K562 (cell line): ENCODE measurements around the gene NDUFAF2. TPM values are rescaled to one million over a fixed set of nuclear protein-coding genes. Genes with fewer than 3 reads are reported as not detected.

ENCODE experiments used
- ARNT ChIP-seq, 2 experiments: fragments of 450-650 bp; IDR thresholded peaks; 2 replicates each; pipeline ENCODE4 v1.6.1; 2016; ENCODE audit warnings: mild to moderate bottlenecking in 1 of 2
- BDP1 ChIP-seq: IDR thresholded peaks from 3 replicates; pipeline ENCODE4 v1.6.1; 2011; ENCODE audit not compliant: insufficient read length, insufficient read depth
- EGR1 ChIP-seq: fragments of 450-650 bp; conservative IDR thresholded peaks from 2 replicates; pipeline ENCODE4 v1.6.1; 2017; ENCODE audit warnings: mild to moderate bottlenecking
- EWSR1 ChIP-seq: fragments of 450-650 bp; IDR thresholded peaks from 2 replicates; pipeline ENCODE4 v1.6.1; 2018; ENCODE audit warnings: borderline replicate concordance, mild to moderate bottlenecking, low read depth, moderate library complexity; ENCODE audit not compliant: partially characterized antibody
- L3MBTL2 ChIP-seq: fragments of 450-650 bp; IDR thresholded peaks from 2 replicates; pipeline ENCODE4 v1.6.1; 2016; ENCODE audit warnings: mild to moderate bottlenecking, moderate library complexity
- LEF1 ChIP-seq: fragments of 450-650 bp; IDR thresholded peaks from 2 replicates; pipeline ENCODE4 v1.6.1; 2016; ENCODE audit warnings: mild to moderate bottlenecking
- MYNN ChIP-seq, 2 experiments: sonication (generic); formaldehyde crosslinking in 1 of 2; IDR thresholded peaks; 2 replicates each; pipeline versions ENCODE4 v1.5.0 to v1.6.1; 2016 to 2020; ENCODE audit warnings: antibody characterized with exemption in 1 of 2, missing genetic modification reagents in 1 of 2
- NFATC3 ChIP-seq: fragments of 450-650 bp; IDR thresholded peaks from 2 replicates; pipeline ENCODE4 v1.6.1; 2017; ENCODE audit warnings: mild to moderate bottlenecking
- NONO ChIP-seq, 2 experiments: fragments of 200-400 bp in 1 of 2; fragments of 450-650 bp in 1 of 2; formaldehyde crosslinking in 1 of 2; IDR thresholded peaks; 2 replicates each; pipeline ENCODE4 v1.6.1; 2017; ENCODE audit warnings: low read depth in 2 of 2, mild to moderate bottlenecking in 2 of 2, moderate library complexity in 2 of 2, low read length in 1 of 2
- NR3C1 ChIP-seq: sonication (generic); formaldehyde crosslinking; IDR thresholded peaks from 2 replicates; pipeline ENCODE4 v1.8.1; 2022; ENCODE audit warnings: missing genetic modification reagents
- NRF1 ChIP-seq, 2 experiments: fragments of 450-650 bp; IDR thresholded peaks in 1 of 2; conservative IDR thresholded peaks in 1 of 2; 2 replicates each; pipeline ENCODE4 v1.6.1; 2014; ENCODE audit warnings: mild to moderate bottlenecking in 2 of 2
- PML ChIP-seq: IDR thresholded peaks from 2 replicates; pipeline ENCODE4 v1.6.1; 2012; ENCODE audit warnings: low read length, inconsistent platforms
- SAFB2 ChIP-seq: fragments of 200-400 bp; formaldehyde crosslinking; IDR thresholded peaks from 2 replicates; pipeline ENCODE4 v1.6.1; 2018; ENCODE audit warnings: borderline replicate concordance, low read length, low read depth, moderate library complexity; ENCODE audit not compliant: severe bottlenecking
- SETDB1 ChIP-seq: IDR thresholded peaks from one replicate; pipeline ENCODE4 v1.6.1; 2012; ENCODE audit warnings: low read length, control low read depth, inconsistent platforms
- SMARCA4 ChIP-seq: fragments of 450-650 bp; IDR thresholded peaks from 2 replicates; pipeline ENCODE4 v1.6.1; 2016
- SMARCE1 ChIP-seq: fragments of 450-650 bp; IDR thresholded peaks from 2 replicates; pipeline ENCODE4 v1.7.1; 2016; ENCODE audit warnings: mild to moderate bottlenecking
- USF1 ChIP-seq: sonication (generic); formaldehyde crosslinking; IDR thresholded peaks from 2 replicates; pipeline ENCODE4 v1.9.0; 2022; ENCODE audit warnings: mild to moderate bottlenecking, missing genetic modification reagents
- ZBTB26 ChIP-seq: fragments of 450-650 bp; formaldehyde crosslinking; IDR thresholded peaks from 2 replicates; pipeline ENCODE4 v1.4.0; 2022; ENCODE audit warnings: missing genetic modification characterization
- ZBTB33 ChIP-seq: sonication (generic); formaldehyde crosslinking; IDR thresholded peaks from 2 replicates; pipeline ENCODE4 v1.8.1; 2023; ENCODE audit warnings: mild to moderate bottlenecking, missing genetic modification reagents
- ZMIZ1 ChIP-seq, 2 experiments: fragments of 150-350 bp in 1 of 2; IDR thresholded peaks; 2 replicates each; pipeline ENCODE4 v1.6.1; 2012 to 2016; ENCODE audit warnings: low read depth in 2 of 2, low read length in 2 of 2, mild to moderate bottlenecking in 1 of 2, moderate library complexity in 1 of 2
- ZNF583 ChIP-seq: fragments of 250-450 bp; sonication (Bioruptor Pico); IDR thresholded peaks from 2 replicates; pipeline ENCODE4 v1.4.0; 2020
- ZNF707 ChIP-seq: fragments of 250-450 bp; sonication (Bioruptor Pico); conservative IDR thresholded peaks from 2 replicates; pipeline ENCODE4 v1.8.0; 2022; ENCODE audit warnings: inconsistent platforms, mild to moderate bottlenecking, moderate library complexity
- polyA plus RNA-seq, 8 experiments: library from polyadenylated mRNA; depleted of rRNA in 4 of 8; stranded (reverse) in 5 of 8; unstranded in 3 of 8; fragments of >200 nt; fragmentation: Nextera tagmentation in 2 of 8; fragmentation: Illumina TruSeq in 1 of 8; extraction: Ambion mirVana in 2 of 8; extraction: Trizol in 1 of 8; gene quantifications; 2 replicates each; pipeline versions ENCODE4 v1.2.1 to v1.2.3, GENCODE V29; 2011 to 2014; ENCODE audit warnings: inconsistent platforms in 1 of 8, missing spikeins in 1 of 8
- total RNA-seq, 7 experiments: library from RNA; depleted of rRNA in 6 of 7; stranded (reverse); fragments of >200 nt in 6 of 7; fragmentation: Illumina TruSeq in 2 of 7; extraction: Trizol in 2 of 7; gene quantifications; 2 replicates each; pipeline versions ENCODE4 v1.2.1 to v1.2.3, GENCODE V29; 2011 to 2021; ENCODE audit warnings: low replicate concordance in 1 of 7

NDUFAF2 gene
- total and polyA plus RNA-seq, 9 of the 15 experiments (the other 6 are each of a cell fraction or from before 2014, with no cell fraction given), result 56.0 to 155 (median 95.9) TPM

- TF ChIP-seq NRF1 (conservative IDR thresholded peaks at IDR 0.05 in 1 of 2, IDR thresholded peaks at IDR 0.05 in 1 of 2) (peak; percentile 11 to 22; a peak in 2 of 4 replicates), SMARCA4 (no peak), SETDB1 (no peak), L3MBTL2 (peak; percentile 92), LEF1 (no peak), ZMIZ1 (IDR thresholded peaks at IDR 0.05; ENCODE audit: low read depth in 2 of 2, low read length in 2 of 2) (no peak), PML (no peak), NR3C1 (CRISPR knock-in tag) (0 out of 2 replicates have a peak, but pooled peaks have one; percentile 57), EWSR1 (no peak), ZNF707 (CRISPR knock-in tag) (no peak), ARNT (IDR thresholded peaks at IDR 0.05) (no peak), MYNN (IDR thresholded peaks at IDR 0.05) (no peak), MYNN (CRISPR knock-in tag; IDR thresholded peaks at IDR 0.05) (no peak), USF1 (CRISPR knock-in tag) (peak; percentile 54), EGR1 (peak; percentile 82), BDP1 (no peak), NFATC3 (no peak), SMARCE1 (0 out of 2 replicates have a peak, but pooled peaks have one; percentile 11), ZBTB26 (CRISPR knock-in tag) (no peak), SAFB2 (no peak), ZBTB33 (CRISPR knock-in tag) (no peak), NONO (IDR thresholded peaks at IDR 0.05; ENCODE audit: low read depth in 2 of 2, low read length in 1 of 2) (no peak), ZNF583 (no peak)
Observed at GRCh38 chr5:60944904-60945812, at the start of gene NDUFAF2, which contains the start of gene ERCC8 (continued).
